Lung microvascular endothelial cell (primary cell): Measurements from ENCODE around the gene MOSMO. TPM values are rescaled to one million over a fixed set of nuclear protein-coding genes. Genes with fewer than 3 reads are reported as not detected.
"Not testable (repeated sequence)": the region's sequence is repeated elsewhere in the genome, so short reads cannot be mapped to it uniquely, and the experiment has no call there.

ENCODE experiments used
- DNase-seq, 2 donors: peaks; one replicate each; pipeline versions ENCODE4 v3.0.0 to v3.0.0-alpha.2; 2010; ENCODE audit warnings: low read depth in 2 of 2
- total RNA-seq: library from RNA; depleted of rRNA; stranded (reverse); fragments of >200 nt; gene quantifications from 2 replicates; pipeline ENCODE4 v1.2.1, GENCODE V29; 2014

MOSMO gene
- total RNA-seq, 1 donor from 2014 or later = 10.9 TPM

DNA sequence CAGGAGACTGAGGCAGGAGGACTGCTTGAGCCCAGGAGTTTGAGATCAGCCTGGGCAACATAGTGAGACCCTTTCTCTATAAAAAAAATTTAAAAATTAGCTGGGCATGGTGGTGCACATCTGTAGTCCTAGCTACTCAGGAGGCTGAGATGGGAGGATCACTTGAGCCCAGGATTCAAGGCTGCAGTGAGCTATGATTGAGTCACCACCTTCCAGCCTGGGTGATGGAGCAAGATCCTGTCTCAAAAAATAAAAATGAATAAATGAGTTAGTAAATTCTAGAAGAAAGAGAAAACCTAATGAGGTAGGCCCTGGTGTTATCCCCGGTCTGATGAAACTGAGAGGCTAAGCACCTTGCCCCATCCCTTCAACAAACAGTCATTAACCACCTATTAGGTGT is 5.9 kb upstream of the MOSMO start:
- DNase-seq = not testable (repeated sequence)

GRCh38 chr16:22003195-22003594 is 4.7 kb upstream of the MOSMO start:
- DNase-seq = no peak

GRCh38 chr16:22004341-22004740 is 3.6 kb upstream of the MOSMO start:
- no peak for DNase-seq

GRCh38 chr16:22005746-22006145 is 2.2 kb upstream of the MOSMO start:
- no peak for DNase-seq

DNA sequence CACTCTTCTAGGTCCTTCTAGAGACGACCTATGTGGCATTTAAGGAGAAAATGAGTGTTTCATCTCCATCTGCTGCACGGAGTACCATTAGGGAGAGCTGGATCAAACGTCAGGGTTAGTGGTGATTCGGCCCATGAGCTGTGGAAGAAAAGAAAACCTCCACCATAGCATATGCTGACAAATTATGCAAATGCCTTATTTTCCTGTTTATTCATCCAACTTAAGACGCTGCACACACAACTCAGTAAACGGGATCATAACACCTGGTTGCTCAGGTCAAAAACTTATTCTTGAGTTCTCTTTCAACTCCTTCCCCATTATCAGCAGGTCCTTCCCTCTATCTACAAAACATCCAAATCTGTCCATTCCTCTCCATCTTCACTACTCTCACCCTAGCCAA is 1.3 kb upstream of the MOSMO start:
- DNase-seq = no peak

- DNase-seq = no peak
Measured at GRCh38 chr16:22007159-22007508, 777 bp upstream of the MOSMO start.

GRCh38 chr16:22008215-22009059 is 526 bp downstream of the MOSMO start:
- DNase-seq = peak; percentile 24 to 30

- no peak for DNase-seq
Measured at GRCh38 chr16:22010902-22011301, 3.0 kb downstream of the MOSMO start.

GRCh38 chr16:22012241-22012640 is 4.3 kb downstream of the MOSMO start:
- no peak for DNase-seq

GRCh38 chr16:22013486-22013885 is 5.6 kb downstream of the MOSMO start:
- DNase-seq = no peak

- no peak for DNase-seq
Measured at GRCh38 chr16:22014271-22014873, 6.5 kb downstream of the MOSMO start.

DNA sequence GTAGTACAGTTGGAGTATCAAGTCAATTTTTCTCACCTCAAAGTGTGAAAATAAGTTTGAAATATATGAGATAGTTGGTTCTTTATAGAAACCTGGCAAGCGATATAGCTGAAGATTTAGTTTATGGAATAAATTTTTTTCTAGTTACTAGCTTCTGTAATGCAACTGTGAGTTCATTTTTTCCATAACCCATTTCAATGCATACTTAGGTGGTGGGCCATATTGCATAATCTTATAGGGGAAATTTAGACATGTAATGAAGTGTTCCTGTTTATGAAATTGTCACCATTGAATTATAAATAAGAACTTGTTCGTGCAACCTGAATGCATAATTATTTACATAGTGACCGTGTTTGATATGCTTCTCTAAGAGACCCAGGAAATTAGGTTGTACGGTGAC is 9.0 kb downstream of the MOSMO start:
- DNase-seq = peak in 1 of 2 donors; percentile 32

DNA sequence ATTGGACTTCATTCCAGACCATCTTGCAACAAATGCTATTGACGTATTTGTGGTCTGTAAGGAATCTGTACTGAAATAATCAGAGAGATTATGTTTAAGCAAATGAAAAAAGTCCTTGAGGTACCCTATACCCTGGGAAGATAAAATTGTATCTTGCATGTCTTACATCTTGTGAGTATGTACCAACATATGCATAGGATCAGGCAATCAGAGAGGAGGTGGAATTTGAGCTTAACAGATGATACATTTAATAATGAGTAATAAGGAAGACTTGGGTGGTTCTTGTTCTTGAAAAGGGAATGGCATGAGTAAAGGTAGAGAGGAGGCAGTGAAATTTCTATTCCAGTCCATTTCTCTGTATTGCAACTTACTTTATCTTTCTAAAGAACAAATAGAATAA is 10.6 kb downstream of the MOSMO start:
- DNase-seq = no peak

- no peak for DNase-seq
Measured at GRCh38 chr16:22022151-22022550, 14.2 kb downstream of the MOSMO start.

DNA sequence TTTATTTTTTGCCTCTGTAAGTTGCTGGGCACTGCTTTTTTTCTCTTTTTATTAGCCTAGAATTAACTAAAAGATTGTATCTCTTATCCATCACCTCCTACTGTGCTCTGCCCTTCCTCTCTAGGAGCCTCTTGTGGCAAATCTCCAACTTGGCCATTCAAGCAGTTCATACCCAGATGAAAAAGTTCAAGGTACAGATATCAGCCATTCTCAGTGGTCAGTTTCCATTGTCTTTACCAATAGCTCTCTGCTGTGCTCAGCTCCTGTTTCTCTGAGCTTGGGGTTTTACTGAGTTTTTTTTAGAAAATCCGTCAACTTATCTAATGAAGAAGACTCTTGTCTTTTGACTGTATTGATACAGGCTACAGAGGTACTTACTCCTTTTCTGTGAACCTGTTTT is 15.6 kb downstream of the MOSMO start:
- no peak for DNase-seq

DNA sequence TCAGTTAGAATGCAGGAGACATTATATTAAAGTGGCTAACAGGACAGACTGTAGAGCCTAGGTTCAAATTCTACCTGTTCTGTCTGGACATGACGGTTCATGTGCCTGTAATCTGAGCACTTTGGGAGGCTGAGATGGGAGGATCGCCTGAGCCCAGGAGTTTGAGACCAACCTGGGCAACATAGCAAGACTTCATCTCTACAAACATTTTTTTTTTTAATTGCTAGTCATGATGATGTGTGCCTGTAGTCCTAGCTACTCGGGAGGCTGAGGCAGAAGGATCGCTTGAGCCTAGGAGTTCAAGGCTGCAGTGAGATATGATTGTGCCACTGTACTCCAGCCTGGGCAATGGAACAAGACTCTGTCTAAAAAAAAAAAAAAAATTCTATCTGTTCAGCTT is 16.9 kb downstream of the MOSMO start:
- not testable (repeated sequence) for DNase-seq

- no peak for DNase-seq
Measured at GRCh38 chr16:22027633-22028032, 19.7 kb downstream of the MOSMO start.

DNA sequence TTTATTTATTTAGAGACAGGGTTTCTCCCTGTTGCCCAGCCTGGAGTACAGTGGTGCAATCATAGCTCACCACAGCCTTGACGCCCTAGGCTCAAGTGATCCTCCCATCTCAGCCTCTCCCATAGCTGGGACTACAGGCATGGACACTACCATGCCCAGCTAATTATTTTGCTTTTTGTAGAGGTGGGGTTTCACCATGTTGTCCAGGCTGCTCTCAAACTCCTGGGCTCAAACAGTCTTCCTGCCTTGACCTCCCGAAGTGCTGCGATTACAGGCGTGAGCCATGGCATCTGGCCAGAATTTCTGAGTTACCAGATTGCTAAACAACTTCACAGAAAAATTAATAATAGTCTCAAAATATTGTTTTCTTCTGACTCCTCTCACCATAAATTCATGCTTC is 21.7 kb downstream of the MOSMO start:
- DNase-seq = no peak

DNA sequence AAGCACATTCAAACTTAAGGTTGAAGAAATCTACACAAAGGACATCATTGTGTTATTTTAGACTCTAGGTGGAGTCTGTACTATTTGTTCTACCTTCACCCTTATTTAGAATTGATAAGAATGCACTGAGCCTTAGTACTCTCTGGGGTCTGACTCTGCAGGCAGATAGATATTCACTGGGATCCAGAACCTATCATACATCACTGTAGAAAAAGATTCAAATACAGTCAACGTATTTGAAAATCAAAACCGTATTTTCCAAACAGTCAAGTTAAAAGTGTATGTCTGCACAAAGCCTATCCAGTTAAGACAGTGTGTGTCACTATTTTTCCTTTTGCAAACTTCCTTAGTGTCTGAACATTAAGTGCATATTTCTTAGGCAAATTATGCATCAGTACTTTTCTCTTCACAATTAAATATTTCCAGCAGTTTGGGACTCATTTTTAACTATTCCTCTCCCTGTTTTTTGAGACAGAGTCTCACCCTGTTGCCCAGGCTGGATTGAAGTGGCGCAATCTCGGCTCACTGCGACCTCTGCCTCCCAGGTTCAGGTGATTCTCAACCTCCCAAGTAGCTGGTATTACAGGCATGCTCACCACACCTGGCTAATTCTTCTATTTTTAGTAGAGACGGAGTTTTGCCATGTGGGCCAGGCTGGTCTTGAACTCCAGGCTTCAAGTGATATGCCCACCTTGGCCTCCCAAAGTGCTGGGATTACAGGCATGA is 22.3 kb downstream of the MOSMO start:
- no peak for DNase-seq

DNA sequence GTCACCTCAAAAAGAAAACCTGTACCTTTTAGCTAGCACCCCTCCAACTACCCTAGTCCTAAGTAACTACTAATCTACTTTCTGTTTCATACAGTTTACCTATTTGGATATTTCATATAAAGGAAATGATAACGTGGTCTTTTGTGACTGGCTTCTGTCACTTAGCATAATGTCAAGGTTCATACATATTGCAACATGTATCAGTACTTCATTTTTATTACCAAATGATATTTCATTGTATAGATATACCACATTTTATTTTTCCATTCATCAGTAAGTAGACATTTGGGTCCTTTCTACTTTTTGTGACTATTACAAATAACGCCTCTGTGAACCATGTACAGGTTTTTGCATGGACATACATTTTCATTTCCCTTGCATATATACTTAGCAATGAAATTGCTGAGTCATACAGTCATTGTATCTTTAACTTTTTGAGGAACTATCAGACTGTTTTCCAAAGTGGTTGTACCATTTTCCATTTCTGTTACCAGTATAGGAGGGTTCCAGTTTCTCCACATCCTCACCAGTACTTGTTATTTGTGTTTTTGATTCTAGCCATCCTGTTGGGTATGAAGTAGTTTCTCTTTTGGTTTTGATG is 23.7 kb downstream of the MOSMO start:
- DNase-seq = no peak

DNA sequence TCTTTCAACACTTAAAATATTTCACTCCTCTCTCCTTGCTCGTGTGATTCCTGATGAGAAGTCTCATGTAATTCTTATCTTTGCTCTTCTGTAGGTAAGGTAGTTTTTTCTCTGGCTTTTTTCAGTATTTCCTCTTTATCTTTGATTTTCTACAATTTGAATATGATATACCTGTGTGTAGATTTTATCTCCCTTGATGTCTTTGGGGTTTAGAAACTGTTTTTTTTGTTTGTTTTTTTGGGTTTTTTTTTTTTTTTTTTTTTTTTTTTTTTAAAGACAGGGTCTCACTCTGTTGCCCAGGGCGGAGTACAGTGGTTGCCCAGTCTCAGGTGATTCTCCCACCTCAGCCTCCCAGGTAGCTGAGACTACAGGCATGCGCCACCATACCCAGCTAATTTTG is 26.6 kb downstream of the MOSMO start:
- no peak for DNase-seq

DNA sequence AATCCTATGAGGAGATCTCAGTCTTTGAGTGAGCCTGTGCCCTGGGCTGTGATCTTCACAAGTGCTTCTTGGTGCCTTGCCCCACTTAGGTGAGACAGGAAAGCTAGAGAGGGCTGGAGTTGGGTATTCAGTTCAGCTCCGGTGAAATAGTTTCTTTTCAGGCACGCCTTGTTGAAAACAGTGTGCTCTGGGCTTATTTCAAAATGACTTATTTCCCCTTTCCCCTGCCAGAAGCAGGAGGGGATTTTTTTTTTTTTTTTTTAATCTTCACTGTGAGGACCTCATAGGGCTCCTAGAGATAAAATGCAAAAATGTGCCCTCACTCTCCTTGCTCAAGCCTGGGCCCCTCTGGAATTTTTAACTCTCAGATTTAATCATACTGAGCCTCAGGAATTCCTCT is 27.2 kb downstream of the MOSMO start:
- no peak for DNase-seq
